Calu3 (cell line): ENCODE data around the gene PRR14. TPM values are rescaled to one million over a fixed set of nuclear protein-coding genes. Genes with fewer than 3 reads are reported as not detected.

Experiments used
- Bru-seq: library from RNA; stranded (reverse); fragments of 400-500 nt; gene quantifications from one replicate; lab custom pipeline; 2021; lab: Mats Ljungman, UMichigan
- BruChase-seq, 2 experiments: library from RNA; stranded (reverse); fragments of 400-500 nt; gene quantifications; one replicate each; lab custom pipeline; 2021; lab: Mats Ljungman, UMichigan
- BruUV-seq: library from RNA; stranded (reverse); fragments of 400-500 nt; replicated peaks from 2 replicates; lab custom pipeline; 2021; lab: Mats Ljungman, UMichigan
- CTCF ChIA-PET: fragments of 300-600 bp; sonication (Branson Sonifier 250); formaldehyde crosslinking; loops from one replicate; lab custom pipeline; 2022; ENCODE audit warnings: antibody characterized with exemption; lab: Charles Lee
- DNase-seq: peaks from one replicate; pipeline ENCODE4 v3.0.0; 2022
- H3K27ac Mint-ChIP-seq: one replicate; pipeline ENCODE4 v1.8.0; 2022; ENCODE audit warnings: mixed read lengths; ENCODE audit not compliant: unreplicated experiment
- H3K27me3 Mint-ChIP-seq: one replicate; pipeline ENCODE4 v1.8.0; 2022; ENCODE audit warnings: mixed read lengths; ENCODE audit not compliant: unreplicated experiment
- H3K36me3 Mint-ChIP-seq: one replicate; pipeline ENCODE4 v1.8.0; 2022; ENCODE audit warnings: mild to moderate bottlenecking, moderate library complexity, mixed read lengths; ENCODE audit not compliant: insufficient read depth, unreplicated experiment
- H3K4me1 Mint-ChIP-seq: one replicate; pipeline ENCODE4 v1.8.0; 2022; ENCODE audit warnings: mild to moderate bottlenecking, low read depth, mixed read lengths; ENCODE audit not compliant: unreplicated experiment
- H3K4me3 Mint-ChIP-seq: one replicate; pipeline ENCODE4 v1.8.0; 2022; ENCODE audit warnings: mild to moderate bottlenecking, low read depth, moderate library complexity, mixed read lengths; ENCODE audit not compliant: unreplicated experiment
- H3K9me3 Mint-ChIP-seq: one replicate; pipeline ENCODE4 v1.8.0; 2022; ENCODE audit warnings: low read depth, mixed read lengths; ENCODE audit not compliant: unreplicated experiment
- intact Hi-C: fragments of 100-400 bp; cut with micrococcal nuclease; formaldehyde crosslinking; loops from one replicate; pipeline ENCODE4 v1.10.0; 2022; ENCODE audit not compliant: unreplicated experiment
- long read RNA-seq: library from polyadenylated mRNA; stranded (forward); transcript quantifications from one replicate; pipeline ENCODE4 v2.0.0, GENCODE V29; 2022
- total RNA-seq: library from RNA; stranded (reverse); gene quantifications from 2 replicates; pipeline ENCODE4 v1.2.3, GENCODE V29; 2022
- TF ChIP-seq, protein P1 (sequence below): fragments of 200-600 bp; IDR thresholded peaks from one replicate; pipeline ENCODE4 v1.8.0; 2022; ENCODE audit warnings: antibody characterized with exemption; ENCODE audit not compliant: unreplicated experiment

PRR14 gene
- total RNA-seq = 47.4 and 59.4 TPM in 2 replicates
- Bru-seq, nascent RNA = percentile 61 among the genes with signal in this experiment
- percentile 79 among the genes with signal in this experiment for BruChase-seq, experiment 1, labeled RNA remaining after a 6-hour chase
- BruChase-seq, experiment 2, labeled RNA remaining after a 2-hour chase = percentile 75 among the genes with signal in this experiment
- long read RNA-seq, partial matches to known transcripts = 5 of 24 reads
- long read RNA-seq, other reads (novel, unspliced or antisense) = 13 of 24 reads

DNA sequence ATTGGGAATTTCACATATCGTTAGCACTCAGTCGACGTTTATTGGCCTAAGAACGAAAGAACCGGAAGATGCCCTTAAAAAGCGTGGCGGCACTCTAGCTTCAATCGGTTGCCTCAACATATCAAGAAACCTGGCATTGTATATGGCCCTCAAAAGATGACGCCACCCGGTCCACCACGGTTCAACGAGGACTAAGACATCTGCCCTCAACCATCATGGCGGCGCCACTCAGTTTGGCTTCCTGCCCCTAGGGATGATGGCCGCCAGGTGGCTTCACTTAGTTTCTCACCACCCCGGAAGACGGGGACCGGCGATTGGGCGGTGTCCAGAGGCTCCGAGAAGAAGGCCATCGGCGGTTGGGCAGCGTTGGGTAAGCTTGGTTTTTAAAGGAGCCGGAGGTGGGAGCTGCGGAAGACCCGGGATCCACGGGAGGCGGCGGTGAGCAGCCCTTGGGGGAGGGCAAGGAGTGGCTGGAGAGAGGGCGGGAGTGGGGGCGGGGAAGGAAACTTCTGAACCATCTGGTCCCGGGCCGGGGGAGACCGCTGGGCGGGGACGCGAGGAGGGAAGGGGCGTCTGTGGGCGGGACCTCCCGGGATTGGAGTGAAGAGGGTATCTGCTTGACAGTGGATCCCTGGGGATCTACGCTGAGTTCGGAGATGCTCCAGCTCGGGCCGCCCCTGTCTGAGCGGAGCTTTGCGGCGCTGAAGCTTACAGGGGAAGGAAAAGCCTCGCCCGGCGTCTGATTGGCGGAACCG lies at the start of gene PRR14:
Gene PRR14, plus strand, starts transcription at position 592 of the 755 bp plus-strand sequence. CDS start 686 bp downstream, outside the sequence.
- H3K27ac Mint-ChIP-seq = peak within 1 kb of the TSS; percentile 94
- no peaks in the 10 kb centered on the region for H3K27me3 Mint-ChIP-seq
- peaks cover 12% of the 10 kb centered on the region for H3K4me1 Mint-ChIP-seq
- BruUV-seq = no TSS peak
- H3K36me3 Mint-ChIP-seq = peaks cover 33% of the 10 kb centered on the region
- no peaks in the 10 kb centered on the region for H3K9me3 Mint-ChIP-seq
- peak; percentile 99 for DNase-seq
- H3K4me3 Mint-ChIP-seq = peak within 1 kb of the TSS; percentile 96
- CTCF ChIA-PET = interaction anchor here (0.6 to 1.7 kb wide), 13 partner anchors 9 to 860 kb away, joined by 3 to 8 read pairs (median 4); partner anchors contain the start of genes DCTPP1, ZNF48 and ZNF689
- TF ChIP-seq, protein P1, sequence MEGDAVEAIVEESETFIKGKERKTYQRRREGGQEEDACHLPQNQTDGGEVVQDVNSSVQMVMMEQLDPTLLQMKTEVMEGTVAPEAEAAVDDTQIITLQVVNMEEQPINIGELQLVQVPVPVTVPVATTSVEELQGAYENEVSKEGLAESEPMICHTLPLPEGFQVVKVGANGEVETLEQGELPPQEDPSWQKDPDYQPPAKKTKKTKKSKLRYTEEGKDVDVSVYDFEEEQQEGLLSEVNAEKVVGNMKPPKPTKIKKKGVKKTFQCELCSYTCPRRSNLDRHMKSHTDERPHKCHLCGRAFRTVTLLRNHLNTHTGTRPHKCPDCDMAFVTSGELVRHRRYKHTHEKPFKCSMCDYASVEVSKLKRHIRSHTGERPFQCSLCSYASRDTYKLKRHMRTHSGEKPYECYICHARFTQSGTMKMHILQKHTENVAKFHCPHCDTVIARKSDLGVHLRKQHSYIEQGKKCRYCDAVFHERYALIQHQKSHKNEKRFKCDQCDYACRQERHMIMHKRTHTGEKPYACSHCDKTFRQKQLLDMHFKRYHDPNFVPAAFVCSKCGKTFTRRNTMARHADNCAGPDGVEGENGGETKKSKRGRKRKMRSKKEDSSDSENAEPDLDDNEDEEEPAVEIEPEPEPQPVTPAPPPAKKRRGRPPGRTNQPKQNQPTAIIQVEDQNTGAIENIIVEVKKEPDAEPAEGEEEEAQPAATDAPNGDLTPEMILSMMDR = peak; percentile 30
- intact Hi-C loops = no loop called here

DNA sequence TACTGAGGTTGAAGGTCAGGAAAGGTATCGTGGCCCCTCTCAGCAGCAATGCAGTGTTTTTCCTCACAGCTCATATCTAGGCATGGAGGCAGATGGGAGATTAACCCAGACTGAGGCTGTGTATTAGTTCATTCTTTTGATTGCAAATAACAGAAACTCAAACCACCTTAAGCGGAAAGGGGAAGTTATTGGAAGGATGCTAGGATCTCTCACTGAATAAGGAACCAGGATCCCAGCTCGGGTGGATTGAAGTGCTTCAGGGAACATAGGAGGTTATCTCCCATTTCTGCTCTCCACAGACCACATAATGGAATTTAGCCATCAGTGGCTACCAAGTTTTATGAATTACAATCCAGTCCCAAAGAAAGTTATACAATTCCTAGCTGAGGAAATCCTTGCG lies 48.8 kb upstream of the PRR14 start:
- no TSS peak for BruUV-seq
- Mint-ChIP-seq H3K36me3 (peaks cover 55% of the 10 kb centered on the region), H3K4me1 (no peaks in the 10 kb centered on the region), H3K4me3 (no peak overlapping the region), H3K27ac (peak overlapping the region; percentile 52), H3K27me3 (no peaks in the 10 kb centered on the region), H3K9me3 (peaks cover 2% of the 10 kb centered on the region)
- CTCF ChIA-PET = interaction anchor here (1.2 kb wide), 1 partner anchor 172 kb away, joined by 4 read pairs; the partner anchor contains the start of gene DCTPP1
- no peak for DNase-seq
- intact Hi-C loops = no loop called here
- TF ChIP-seq, protein P1 = no peak

DNA sequence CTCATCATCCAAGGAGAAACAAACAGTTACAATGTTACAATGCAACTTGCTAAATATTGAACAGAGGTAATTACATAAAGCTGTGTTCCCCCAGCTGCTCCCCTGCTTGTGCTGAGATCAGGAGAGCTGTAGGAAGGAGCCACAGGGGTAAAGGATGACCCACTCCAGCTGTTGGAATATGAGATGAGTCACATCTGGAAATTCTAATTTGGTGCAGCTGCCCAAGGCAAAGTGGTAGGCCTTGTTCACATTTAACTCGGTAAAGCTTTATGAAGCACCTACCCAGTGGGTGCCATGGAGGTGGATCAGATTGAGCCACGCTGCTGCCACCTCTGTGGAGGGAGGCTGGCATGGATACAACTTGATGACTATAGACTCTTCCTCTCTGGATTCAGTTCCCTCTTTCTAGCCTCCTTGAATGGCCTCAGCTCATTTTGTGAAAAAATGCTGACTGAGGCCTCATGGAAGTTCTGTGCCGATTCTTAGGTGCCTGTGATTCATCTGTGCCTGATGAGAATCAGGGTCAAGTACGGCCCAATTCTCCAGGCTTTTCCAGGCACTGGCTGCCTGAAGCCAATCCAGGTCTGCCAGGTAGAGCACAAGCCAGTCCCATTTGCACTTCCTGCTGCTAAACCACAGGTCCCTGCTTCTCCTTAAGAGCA lies 48.0 kb upstream of the PRR14 start:
- CTCF ChIA-PET = interaction anchor here (0.7 to 1.2 kb wide), 3 partner anchors 17 to 477 kb away, joined by 3 to 4 read pairs (median 3); partner anchors contain the start of gene DCTPP1
- DNase-seq = no peak
- TF ChIP-seq, protein P1 = no peak
- Mint-ChIP-seq H3K36me3 (peaks cover 61% of the 10 kb centered on the region), H3K27ac (no peak overlapping the region), H3K9me3 (peaks cover 2% of the 10 kb centered on the region), H3K4me1 (no peaks in the 10 kb centered on the region), H3K4me3 (no peak overlapping the region), H3K27me3 (no peaks in the 10 kb centered on the region)
- intact Hi-C loops = no loop called here
- no TSS peak for BruUV-seq

DNA sequence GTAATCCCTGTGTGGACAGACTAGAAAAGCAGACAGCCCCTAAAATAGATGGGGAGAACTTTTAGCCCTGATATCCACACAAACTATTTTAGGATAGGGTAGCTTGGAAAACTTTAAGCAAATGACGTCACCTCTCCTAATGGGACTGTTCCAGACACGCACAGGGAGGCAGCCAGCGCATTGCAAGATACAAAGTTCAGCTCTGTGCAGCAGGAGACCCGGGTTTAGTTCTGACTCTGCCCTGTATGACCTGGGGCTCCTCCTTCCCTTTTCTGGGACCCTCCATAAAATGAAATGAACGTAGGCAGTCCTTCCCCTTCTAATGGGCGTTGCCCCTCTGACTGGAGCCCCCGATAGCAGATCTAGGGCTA lies 46.8 kb upstream of the PRR14 start:
- TF ChIP-seq, protein P1 = no peak
- Mint-ChIP-seq H3K4me1 (no peaks in the 10 kb centered on the region), H3K27me3 (no peaks in the 10 kb centered on the region), H3K9me3 (peaks cover 2% of the 10 kb centered on the region), H3K36me3 (peaks cover 65% of the 10 kb centered on the region), H3K4me3 (no peak overlapping the region), H3K27ac (no peak overlapping the region)
- CTCF ChIA-PET = no interaction called here
- BruUV-seq = no TSS peak
- no peak for DNase-seq
- intact Hi-C loops = no loop called here
